NCI-H1092 treated with DMSO at 0.1 percent for 48 hours (cell line): ENCODE measurements around the gene TRIM27.
"Not testable (repeated sequence)": the region's sequence is repeated elsewhere in the genome, so short reads cannot be mapped to it uniquely, and the experiment has no call there.

Experiments used
- DNase-seq: peaks from one replicate; lab custom pipeline; 2025; lab: John Stamatoyannopoulos, UW

Gene TRIM27

DNA sequence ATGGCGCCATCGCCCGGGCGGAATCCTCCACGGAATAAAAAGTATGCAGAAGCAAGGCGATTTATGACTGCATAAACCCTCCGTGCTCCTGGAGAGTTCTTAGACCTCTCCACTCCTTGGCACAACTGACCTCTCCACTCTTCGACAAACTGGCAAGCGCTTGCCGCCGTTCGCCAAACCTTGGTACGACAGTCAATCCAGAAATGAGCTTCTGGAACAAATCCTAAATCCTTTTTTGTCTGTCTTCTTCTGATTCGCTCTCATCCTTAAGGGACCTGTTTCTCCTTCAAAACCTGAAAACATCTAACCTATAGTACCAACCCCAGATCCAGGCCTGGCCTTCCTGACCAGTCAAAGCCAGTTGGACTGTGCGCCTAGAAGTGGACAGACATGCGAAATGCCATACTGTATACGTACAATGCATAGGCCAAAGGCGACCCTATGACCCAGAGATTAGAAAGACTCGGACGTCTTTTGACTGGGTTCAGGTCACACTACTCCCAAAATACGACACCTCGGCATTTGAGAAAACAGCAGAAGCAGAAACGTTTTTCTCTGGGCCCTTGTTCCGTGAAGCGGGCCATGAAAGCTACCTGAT, 59.4 kb downstream of the TRIM27 start:
- no peak for DNase-seq

DNA sequence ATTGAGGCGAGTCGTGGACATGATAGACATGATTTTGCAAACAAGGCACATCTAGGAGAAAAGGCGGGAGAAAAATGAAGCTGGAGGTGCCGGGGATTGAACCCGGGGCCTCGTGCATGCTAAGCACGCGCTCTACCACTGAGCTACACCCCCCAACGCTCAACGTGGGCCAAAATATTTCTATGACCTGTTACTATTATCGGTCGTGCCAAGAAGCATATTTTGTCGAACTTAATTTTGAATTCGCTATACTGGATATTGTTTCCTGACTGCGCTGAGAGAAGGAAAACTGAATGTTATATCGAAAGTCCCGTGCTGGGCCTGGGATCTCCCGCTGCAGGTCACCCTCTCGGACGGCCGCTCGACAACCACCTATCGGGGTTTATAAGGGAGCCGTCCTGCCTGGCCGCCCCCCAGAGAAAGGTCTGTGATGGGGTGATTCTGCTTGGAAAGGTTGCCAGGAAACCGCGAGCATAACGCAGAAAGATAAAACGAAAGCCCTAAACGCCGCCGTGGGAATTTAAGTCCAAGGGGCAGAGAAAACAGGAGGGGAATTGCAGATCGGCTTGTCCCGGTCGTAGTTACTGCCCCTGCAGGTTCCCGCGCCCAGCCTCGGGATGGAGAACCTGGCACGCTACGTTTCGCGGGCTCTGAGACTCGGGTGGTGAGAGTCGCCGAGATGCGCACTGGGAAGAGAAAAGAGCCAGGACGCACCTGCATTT, 60.0 kb downstream of the TRIM27 start:
- DNase-seq: peak; percentile 76

DNA sequence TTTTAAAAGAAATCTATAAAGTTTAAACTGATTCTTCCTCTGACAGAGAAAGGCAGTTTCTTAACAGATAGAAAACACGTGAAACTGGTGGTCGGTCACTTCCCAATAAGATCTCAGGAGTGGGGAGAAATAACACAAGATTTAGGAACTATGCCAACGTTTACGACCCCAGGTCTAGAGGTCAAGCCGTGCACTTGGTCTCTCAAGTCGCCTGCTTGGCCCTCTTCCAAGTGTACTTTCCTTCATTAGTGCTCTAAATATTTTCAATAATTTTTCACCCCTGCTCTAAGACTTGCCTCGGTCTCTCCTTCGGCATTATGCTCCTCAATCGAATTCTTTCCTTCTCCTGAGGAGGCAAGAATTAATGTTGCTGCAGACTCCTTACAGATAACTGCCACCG, 61.7 kb downstream of the TRIM27 start:
- DNase-seq: no peak

DNA sequence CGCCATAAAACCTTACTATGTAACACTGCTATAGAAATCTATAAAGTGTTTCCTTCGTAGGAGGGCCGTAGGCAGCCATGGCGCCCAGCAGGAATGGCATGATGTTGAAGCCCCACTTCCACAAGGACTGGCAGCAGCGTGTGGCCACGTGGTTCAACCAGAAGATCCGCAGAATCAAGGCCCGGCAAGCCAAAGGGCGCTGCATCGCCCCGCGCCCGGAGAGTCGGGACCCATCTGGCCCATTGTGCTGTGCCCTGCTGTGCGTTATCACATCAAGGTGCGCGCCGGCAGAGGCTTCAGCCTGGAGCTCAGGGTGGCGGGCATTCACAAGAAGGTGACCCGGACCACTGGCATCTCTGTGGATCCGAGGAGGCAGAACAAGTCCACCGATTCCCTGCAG, 62.4 kb downstream of the TRIM27 start:
- DNase-seq: no peak

DNA sequence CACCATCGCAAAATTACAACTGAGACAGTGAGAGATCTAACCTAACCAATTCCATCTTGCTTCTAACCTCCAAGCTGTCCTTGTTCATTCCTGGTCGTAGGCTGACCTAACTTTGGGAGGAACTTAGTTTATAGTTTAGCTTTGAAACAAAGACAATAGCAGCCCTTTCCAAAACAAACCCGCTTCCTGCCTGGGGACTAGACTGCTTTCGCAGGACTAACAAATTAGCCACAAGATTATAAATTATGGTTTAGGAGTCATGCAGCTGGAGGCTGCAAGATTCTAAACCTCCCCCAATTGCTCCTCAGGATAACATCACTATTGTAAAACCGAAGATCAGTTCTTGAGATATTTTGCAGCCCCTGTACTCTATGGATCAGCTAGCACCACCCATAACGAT, 63.2 kb downstream of the TRIM27 start:
- no peak for DNase-seq

DNA sequence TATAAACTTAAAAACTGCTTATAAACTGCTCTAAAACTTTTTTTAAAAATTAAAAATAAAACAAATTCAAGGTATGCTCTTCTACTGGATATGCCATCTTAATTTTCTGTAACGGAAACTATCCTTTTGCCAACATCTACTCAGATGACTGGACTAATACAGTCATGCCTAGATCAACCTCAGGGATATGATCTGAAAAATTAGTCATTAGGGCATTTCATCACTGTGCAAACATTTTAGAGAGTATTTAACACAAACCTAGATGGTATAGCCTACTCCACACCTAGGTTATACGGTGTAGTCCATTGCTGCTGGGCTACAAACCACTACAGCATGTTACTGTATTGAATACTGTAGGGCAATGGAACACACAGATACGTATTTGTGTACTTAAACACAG, 64.8 kb downstream of the TRIM27 start:
- DNase-seq: no peak

DNA sequence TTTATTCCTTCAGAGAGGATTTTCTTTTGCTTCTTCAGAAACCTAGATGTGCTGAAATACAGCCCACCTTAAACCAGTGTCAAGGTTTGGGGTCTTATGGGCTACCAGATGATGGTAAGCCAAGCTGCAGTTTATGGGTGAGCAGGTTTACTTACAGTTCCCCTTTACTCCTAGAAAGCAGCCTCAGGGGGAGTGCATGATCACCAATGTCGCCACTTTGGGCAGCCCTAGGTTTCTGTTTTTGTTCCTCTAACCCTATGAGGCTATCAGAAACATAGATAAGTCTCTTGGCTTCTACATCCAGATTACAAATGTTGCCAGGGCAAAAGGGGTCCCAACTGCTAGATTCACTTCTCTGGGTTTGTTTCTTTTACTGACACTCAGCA, 67.2 kb downstream of the TRIM27 start:
- DNase-seq: no peak

DNA sequence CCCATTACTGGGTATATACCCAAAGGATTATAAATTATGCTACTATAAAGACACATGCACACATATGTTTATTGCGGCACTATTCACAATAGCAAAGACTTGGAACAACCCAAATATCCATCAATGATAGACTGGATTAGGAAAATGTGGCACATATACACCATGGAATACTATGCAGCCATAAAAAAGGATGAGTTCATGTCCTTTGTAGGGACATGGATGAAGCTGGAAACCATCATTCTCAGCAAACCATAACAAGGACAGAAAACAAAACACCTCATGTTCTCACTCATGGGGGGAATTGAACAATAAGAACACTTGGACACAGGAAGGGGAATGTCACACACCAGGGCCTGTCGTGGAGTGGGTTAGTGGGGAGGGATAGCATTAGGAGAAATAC, 69.4 kb downstream of the TRIM27 start:
- not testable (repeated sequence) for DNase-seq
